HL-60 (cell line): ENCODE results near the gene ABCC4.

ENCODE experiments used
- DNase-seq, 2 experiments: peaks; one replicate each; pipeline ENCODE4 v3.0.0-alpha.2; 2010 to 2020; ENCODE audit warnings: low read depth in 1 of 2, low spot score in 1 of 2
- H3K27ac ChIP-seq: fragments of 250-450 bp; sonication (Bioruptor Pico); replicated peaks from 2 replicates; pipeline ENCODE4 v1.5.1; 2020; ENCODE audit warnings: mild to moderate bottlenecking, moderate library complexity
- H3K27me3 ChIP-seq: fragments of 250-450 bp; sonication (Bioruptor Pico); 2 replicates; pipeline ENCODE4 v1.5.1; 2021; ENCODE audit warnings: mild to moderate bottlenecking, moderate library complexity; ENCODE audit not compliant: insufficient read depth, poor library complexity, severe bottlenecking
- H3K4me3 ChIP-seq: replicated peaks from 2 replicates; pipeline ENCODE4 v1.5.1; 2011; ENCODE audit warnings: mild to moderate bottlenecking, control low read depth, low read length; ENCODE audit not compliant: insufficient read depth
- CTCF ChIP-seq: IDR thresholded peaks from one replicate; pipeline ENCODE4 v1.5.1; 2011; ENCODE audit warnings: low read length, control low read depth, inconsistent platforms; ENCODE audit not compliant: insufficient read depth
- GABPA ChIP-seq: IDR thresholded peaks from 2 replicates; pipeline ENCODE4 v1.6.1; 2012; ENCODE audit warnings: low read depth
- POLR2AphosphoS5 ChIP-seq: IDR thresholded peaks from 2 replicates; pipeline ENCODE4 v1.6.1; 2012; ENCODE audit warnings: low read depth
- SPI1 ChIP-seq: IDR thresholded peaks from 2 replicates; pipeline ENCODE4 v1.6.1; 2012; ENCODE audit warnings: low read depth, mild to moderate bottlenecking, borderline replicate concordance
- TF ChIP-seq, protein P1 (sequence below): IDR thresholded peaks from 2 replicates; pipeline ENCODE4 v1.6.1; 2012; ENCODE audit warnings: low read depth; ENCODE audit not compliant: insufficient replicate concordance

ABCC4 gene

DNA sequence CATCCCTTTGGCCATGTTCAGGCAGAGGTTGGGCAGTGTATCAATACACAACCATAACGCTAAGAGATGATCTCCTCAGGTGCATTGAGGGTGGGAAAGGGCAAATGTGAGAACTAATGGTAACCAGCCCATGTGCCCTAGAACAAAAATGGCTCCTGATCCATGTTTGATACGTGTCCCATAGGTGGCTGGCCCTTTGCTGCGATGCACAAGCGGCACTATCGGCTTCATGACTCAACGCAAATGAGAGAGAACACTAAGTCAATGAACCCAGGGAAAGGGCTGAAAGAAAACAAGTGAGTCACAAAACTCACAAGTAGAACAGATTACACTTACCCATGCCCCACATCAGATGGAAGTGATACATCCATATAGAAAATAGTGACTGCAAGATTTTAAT is 201.7 kb downstream of the ABCC4 start:
- no peak overlapping the region for H3K4me3 ChIP-seq
- TF ChIP-seq POLR2AphosphoS5 = no peak
- no peak for TF ChIP-seq CTCF
- TF ChIP-seq GABPA = no peak
- no peak for TF ChIP-seq SPI1
- TF ChIP-seq, protein P1, sequence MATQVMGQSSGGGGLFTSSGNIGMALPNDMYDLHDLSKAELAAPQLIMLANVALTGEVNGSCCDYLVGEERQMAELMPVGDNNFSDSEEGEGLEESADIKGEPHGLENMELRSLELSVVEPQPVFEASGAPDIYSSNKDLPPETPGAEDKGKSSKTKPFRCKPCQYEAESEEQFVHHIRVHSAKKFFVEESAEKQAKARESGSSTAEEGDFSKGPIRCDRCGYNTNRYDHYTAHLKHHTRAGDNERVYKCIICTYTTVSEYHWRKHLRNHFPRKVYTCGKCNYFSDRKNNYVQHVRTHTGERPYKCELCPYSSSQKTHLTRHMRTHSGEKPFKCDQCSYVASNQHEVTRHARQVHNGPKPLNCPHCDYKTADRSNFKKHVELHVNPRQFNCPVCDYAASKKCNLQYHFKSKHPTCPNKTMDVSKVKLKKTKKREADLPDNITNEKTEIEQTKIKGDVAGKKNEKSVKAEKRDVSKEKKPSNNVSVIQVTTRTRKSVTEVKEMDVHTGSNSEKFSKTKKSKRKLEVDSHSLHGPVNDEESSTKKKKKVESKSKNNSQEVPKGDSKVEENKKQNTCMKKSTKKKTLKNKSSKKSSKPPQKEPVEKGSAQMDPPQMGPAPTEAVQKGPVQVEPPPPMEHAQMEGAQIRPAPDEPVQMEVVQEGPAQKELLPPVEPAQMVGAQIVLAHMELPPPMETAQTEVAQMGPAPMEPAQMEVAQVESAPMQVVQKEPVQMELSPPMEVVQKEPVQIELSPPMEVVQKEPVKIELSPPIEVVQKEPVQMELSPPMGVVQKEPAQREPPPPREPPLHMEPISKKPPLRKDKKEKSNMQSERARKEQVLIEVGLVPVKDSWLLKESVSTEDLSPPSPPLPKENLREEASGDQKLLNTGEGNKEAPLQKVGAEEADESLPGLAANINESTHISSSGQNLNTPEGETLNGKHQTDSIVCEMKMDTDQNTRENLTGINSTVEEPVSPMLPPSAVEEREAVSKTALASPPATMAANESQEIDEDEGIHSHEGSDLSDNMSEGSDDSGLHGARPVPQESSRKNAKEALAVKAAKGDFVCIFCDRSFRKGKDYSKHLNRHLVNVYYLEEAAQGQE = no peak
- no peak for DNase-seq
- no peak overlapping the region for H3K27ac ChIP-seq
- H3K27me3 ChIP-seq = no peaks in the 10 kb centered on the region

DNA sequence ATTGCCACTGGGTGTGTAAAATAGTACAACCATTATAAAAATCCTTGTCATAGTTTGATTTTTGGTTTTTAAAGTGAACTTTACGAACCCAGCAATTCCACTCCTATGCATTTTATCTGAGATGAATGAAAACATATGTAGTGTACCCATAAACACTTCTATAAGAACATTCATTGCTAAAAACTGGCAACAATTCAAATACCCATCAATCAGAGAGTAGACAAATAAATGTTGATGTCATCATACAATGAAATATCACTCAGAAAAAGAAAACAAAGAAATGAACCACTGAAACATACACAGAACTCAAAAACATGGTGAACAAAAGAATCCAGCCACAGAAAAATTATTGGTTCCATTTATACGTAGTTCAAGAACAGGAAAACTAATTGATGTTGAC is 202.3 kb downstream of the ABCC4 start:
- Histone ChIP-seq H3K4me3 (no peak overlapping the region), H3K27ac (no peak overlapping the region), H3K27me3 (no peaks in the 10 kb centered on the region)
- no peak for DNase-seq
- TF ChIP-seq SPI1 (no peak), GABPA (no peak), POLR2AphosphoS5 (no peak)
- TF ChIP-seq, protein P1 = no peak

DNA sequence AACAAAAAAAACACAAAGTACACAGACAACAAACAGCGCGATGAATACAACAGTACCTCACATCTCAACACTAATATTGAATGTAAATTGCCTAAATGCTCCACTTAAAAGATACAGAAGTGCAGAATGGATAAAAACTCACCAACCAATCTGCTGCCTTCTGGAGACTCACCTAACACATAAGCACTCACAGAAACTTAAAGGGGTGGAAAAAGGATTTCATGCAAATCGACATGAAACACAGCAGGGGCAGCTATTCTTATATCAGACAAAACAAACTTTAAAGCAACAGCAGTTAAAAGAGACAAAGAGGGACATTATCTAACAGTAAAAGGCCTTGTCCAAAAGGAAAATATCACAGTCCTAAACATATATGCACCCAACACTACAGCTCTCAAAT is 209.5 kb downstream of the ABCC4 start:
- no peak overlapping the region for H3K4me3 ChIP-seq
- TF ChIP-seq POLR2AphosphoS5 (no peak), GABPA (no peak), CTCF (no peak), SPI1 (no peak)
- TF ChIP-seq, protein P1 = no peak
- no peak overlapping the region for H3K27ac ChIP-seq
- DNase-seq = no peak
- H3K27me3 ChIP-seq = no peaks in the 10 kb centered on the region
